ACHN (cell line): Measurements from ENCODE around the gene KDSR.
A peak's percentile ranks its signal among the peaks of the same experiment; 100 is the strongest.

Experiments
- DNase-seq: peaks from one replicate; pipeline ENCODE4 v3.0.0-alpha.2; 2015
- in situ Hi-C: cut with HindIII; loops from 2 replicates; pipeline ENCODE4 v1.10.0; 2017; ENCODE audit warnings: low sequenced_read_pairs, low pct_ligation_motif_present, low pct_unique_long_range_greater_than_20kb

Gene KDSR

DNA sequence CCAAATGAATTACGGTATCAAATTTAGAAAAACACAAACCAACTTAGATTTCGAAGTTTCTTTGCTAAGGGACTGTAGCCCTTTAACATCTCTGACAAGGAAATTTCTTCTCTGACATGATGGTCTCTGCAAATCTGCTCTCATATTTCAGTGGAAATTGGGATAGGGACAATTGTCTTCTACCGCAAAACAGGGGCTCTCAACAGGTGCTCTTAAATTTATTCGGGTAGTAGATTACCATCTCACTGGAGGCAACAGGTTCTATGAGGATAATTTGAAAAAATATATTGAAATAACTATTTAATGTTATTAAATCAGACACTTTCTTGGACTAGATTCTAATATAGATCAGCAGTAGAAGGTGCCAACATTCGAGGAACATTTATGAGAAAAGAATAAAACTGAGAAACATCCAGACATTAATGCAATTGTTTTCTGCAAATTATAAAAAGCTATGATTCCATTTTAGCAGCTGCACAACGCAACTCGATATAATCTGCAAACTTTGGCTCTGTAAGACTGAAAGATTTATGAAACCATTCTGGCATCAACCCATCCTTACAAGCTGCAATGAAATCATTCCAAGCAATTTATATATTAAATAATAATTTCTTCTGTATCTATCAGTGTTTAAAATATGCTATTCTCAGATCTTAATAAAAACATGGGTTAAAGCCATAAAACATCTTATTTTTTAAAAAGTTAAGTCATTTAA is 37.4 kb downstream of the KDSR start:
- in situ Hi-C loops = loop anchor here (25.0 kb wide), 1 partner anchor 317 kb away; no protein-coding TSS in a partner anchor
- no peak for DNase-seq

DNA sequence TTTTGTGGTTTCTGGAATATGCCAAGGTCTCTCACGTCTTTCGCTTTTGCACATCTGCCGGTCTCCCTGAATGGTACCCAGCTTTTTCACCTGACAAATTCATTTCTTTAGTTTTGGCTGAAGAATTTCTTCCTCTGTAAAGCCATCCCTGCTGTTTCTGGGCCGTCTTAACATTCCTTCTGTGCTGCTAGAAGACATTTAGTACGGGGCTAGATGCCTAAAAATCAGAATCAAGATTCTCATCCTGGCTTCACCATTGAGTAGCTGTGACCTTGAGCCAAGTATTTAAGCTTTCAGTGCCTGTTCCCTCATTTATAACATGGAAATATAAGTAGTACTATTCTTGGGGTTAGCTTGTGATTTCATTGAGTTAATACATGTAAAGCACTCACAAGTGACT is 41.0 kb downstream of the KDSR start:
- in situ Hi-C loops = loop anchor here (25.0 kb wide), 1 partner anchor 314 kb away; no protein-coding TSS in a partner anchor
- DNase-seq = no peak

GRCh38 chr18:63325086-63325686 is 41.8 kb downstream of the KDSR start:
- no peak for DNase-seq
- in situ Hi-C loops = loop anchor here (25.0 kb wide), 1 partner anchor 313 kb away; no protein-coding TSS in a partner anchor

DNA sequence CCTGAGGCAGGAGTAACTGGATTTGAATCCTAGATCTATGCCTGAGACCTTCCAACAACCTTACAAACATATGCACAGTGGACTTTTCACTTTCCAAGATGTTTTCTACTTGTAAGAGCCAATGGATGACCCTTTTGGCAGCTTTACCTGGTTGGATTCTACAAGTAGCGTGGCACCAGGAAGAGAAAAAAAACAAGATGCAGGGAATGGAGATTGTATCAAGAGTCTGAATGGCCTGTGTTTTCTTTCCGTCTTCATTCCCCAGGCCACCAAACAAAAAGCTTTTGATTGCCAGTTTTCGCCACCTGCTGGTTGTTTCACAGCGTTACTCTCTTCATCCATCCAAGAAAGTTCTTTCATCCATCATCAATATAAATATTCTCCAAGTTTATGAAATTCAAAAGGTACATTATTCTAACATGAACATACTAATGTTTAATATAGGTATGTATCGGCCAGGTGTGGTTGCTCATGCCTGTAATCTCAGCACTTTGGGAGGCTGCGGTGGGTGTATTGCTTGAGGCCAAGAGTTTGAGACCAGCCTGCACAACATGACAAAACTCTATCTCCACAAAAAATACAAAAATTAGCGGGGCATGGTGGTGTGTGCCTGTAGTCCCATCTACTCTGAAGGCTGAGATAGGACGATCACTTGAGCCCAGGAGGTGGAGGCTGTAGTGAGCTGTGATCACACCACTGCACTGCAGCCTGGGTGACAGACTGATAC is 43.9 kb downstream of the KDSR start:
- in situ Hi-C loops = loop anchor here (25.0 kb wide), 1 partner anchor 186 kb away; no protein-coding TSS in a partner anchor
- peak; percentile 64 for DNase-seq

DNA sequence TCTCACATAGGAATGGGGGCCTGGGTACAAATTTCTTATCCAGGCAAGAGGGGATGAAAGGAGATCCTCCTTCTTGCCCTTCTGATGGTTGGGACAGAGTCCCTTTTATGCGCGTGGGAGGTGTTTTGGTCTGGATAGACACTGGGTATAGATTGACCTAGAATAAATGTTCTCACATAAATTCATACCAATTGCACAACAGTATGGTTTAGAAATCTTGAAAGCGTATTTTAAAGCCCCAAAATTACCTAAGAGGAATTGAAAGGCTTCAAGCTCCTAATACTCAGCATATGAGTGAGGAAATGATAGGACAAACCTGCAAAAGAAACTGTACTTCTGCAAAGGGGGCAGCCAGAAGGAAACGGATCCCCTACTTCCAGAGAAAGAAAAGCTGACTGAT is 44.8 kb downstream of the KDSR start:
- in situ Hi-C loops = loop anchor here (25.0 kb wide), 1 partner anchor 185 kb away; no protein-coding TSS in a partner anchor
- DNase-seq = no peak

- DNase-seq = no peak
- in situ Hi-C loops = loop anchor here (25.0 kb wide), 1 partner anchor 184 kb away; no protein-coding TSS in a partner anchor
Measured at GRCh38 chr18:63321291-63321690, 45.7 kb downstream of the KDSR start.

DNA sequence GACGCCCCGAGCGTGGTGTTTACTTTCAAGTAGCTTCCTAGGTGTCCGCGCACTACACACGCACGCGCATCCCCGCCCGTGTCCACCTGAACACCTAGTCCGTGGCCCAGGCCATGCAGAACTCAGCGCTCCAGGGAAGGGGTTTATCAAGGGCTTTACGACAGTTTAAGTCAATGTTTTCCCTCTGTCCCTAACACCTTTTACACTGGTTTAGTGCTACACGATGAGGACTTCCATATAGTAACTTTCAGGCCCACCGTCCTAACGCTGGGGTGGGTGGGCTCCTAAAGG is 46.1 kb downstream of the KDSR start:
- DNase-seq = no peak
- in situ Hi-C loops = loop anchor here (25.0 kb wide), 1 partner anchor 184 kb away; no protein-coding TSS in a partner anchor

GRCh38 chr18:63320123-63320974 is 46.7 kb downstream of the KDSR start:
- in situ Hi-C loops = loop anchor here (25.0 kb wide), 1 partner anchor 183 kb away; no protein-coding TSS in a partner anchor
- peak; percentile 86 for DNase-seq

GRCh38 chr18:63319383-63320122 is 47.5 kb downstream of the KDSR start, which contains the start of gene BCL2:
Gene BCL2 (minus strand): TSS chr18:63319769.
- in situ Hi-C loops = loop anchor here (25.0 kb wide), 1 partner anchor 182 kb away; no protein-coding TSS in a partner anchor
- DNase-seq = peak; percentile 50

- in situ Hi-C loops = loop anchor here (25.0 kb wide), 1 partner anchor 182 kb away; no protein-coding TSS in a partner anchor
- no peak for DNase-seq
Measured at GRCh38 chr18:63318889-63319382, 48.1 kb downstream of the KDSR start.

GRCh38 chr18:63317982-63318888 is 48.8 kb downstream of the KDSR start:
- in situ Hi-C loops = loop anchor here (25.0 kb wide), 1 partner anchor 181 kb away; no protein-coding TSS in a partner anchor
- peak; percentile 84 for DNase-seq

DNA sequence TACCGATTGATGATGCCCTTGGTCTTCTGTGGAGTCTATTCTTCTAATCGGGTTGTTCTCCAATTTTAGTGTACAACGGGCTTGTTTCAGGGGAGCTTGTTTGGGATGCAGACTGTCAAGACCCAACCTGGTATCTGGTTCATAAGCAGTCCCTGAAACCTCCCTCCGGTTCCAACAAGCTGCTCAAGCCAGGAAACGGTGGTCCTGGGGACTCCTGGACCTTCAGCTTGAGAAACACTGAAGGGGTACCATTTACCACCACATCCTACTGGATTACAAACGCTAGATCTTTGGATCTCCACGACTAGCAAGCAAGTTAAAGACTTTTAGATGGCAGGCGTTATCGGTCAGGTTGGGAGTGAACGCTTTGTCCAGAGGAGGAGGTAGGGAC is 49.5 kb downstream of the KDSR start:
- in situ Hi-C loops = loop anchor here (25.0 kb wide), 1 partner anchor 180 kb away; no protein-coding TSS in a partner anchor
- DNase-seq = no peak

DNA sequence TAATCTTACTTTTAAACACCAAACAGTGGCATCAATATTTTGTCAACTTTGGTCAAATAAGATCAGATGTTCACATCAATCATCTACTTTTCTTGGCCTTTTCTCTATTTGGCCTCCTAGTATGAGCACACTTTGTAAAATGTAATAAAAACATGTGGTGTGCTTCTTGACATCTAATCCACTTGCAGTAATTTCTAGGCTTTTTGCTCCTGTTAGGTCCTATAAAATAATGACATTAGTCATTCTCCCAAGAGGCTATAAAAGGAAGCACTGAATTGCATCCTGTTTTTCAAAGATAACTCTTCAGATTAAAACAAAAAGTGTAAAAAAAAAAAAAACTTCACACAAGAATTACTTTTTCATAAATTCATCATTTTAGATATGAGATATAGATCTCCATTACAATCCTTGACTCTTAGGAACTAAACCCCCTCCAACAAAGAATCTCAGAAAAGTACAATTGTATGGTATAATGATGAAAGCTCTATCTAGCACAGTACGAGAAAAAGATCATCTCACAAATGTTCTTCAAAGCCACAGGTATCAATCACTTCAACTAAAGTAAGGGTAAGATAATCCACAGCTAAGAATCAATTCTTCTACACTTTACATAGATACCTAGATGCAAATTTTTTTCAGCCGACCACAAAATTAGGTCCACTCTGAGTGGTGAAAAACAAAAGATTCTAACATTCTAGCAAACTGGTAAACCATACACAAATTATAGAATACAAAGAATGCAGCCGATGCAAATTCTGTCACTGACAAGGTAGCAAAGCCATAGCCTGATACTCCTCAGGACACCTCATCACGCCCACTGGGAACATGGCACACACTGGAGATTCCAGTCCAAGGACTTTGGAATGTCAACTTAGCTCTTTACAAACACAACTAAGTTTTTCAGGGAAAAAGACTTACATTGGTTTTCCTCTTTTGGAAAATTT is 50.1 kb downstream of the KDSR start:
- in situ Hi-C loops = loop anchor here (25.0 kb wide), 1 partner anchor 180 kb away; no protein-coding TSS in a partner anchor
- no peak for DNase-seq

DNA sequence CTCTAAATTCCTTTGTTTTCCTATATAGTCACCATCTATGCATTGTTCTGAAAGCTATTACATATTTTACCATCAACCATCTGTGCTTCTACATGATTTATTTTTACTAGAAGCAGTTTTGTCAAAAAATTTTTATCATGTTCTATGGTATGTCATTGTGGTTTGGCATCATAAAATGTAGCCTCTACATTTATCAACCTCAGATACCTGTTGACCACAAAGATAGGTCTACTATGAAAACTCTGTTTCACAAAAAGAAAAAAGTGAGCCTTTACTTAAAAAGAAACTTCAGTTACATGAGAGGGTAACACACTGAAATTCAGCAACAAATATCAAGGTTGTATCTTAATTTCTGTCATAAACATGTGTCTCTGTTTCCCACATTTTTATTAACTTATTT is 51.1 kb downstream of the KDSR start:
- in situ Hi-C loops = loop anchor here (25.0 kb wide), 1 partner anchor 179 kb away; no protein-coding TSS in a partner anchor
- no peak for DNase-seq

- DNase-seq = no peak
- in situ Hi-C loops = loop anchor here (25.0 kb wide), 1 partner anchor 178 kb away; no protein-coding TSS in a partner anchor
Measured at GRCh38 chr18:63315131-63315662, 51.8 kb downstream of the KDSR start.
